Kasumi-1 (cell line): Measurements from ENCODE around the gene CELA2B.
"Not testable (repeated sequence)": the region's sequence is repeated elsewhere in the genome, so short reads cannot be mapped to it uniquely, and the experiment has no call there.

Experiments used
- DNase-seq, 2 experiments: peaks; one replicate each; lab custom pipeline; 2025; lab: John Stamatoyannopoulos, UW

CELA2B gene

GRCh38 chr1:15469361-15469760 lies 6.5 kb upstream of the CELA2B start:
- no peak for DNase-seq

GRCh38 chr1:15469821-15470448 lies 6.0 kb upstream of the CELA2B start:
- DNase-seq: not testable (repeated sequence)

GRCh38 chr1:15471067-15471466 lies 4.8 kb upstream of the CELA2B start:
- not testable (repeated sequence) for DNase-seq

- not testable (repeated sequence) for DNase-seq
Measured at GRCh38 chr1:15471723-15472122, 4.2 kb upstream of the CELA2B start.

GRCh38 chr1:15472587-15472986 lies 3.3 kb upstream of the CELA2B start:
- no peak for DNase-seq

GRCh38 chr1:15476927-15477326 lies 1.0 kb downstream of the CELA2B start:
- DNase-seq: no peak

GRCh38 chr1:15477646-15478212 lies 1.8 kb downstream of the CELA2B start:
- no peak for DNase-seq

GRCh38 chr1:15479654-15480347 lies 3.9 kb downstream of the CELA2B start:
- no peak for DNase-seq

- not testable (repeated sequence) for DNase-seq
Measured at GRCh38 chr1:15482455-15482854, 6.6 kb downstream of the CELA2B start.

- DNase-seq: not testable (repeated sequence)
Measured at GRCh38 chr1:15482983-15483543, 7.2 kb downstream of the CELA2B start.

- no peak for DNase-seq
Measured at GRCh38 chr1:15483971-15484370, 8.1 kb downstream of the CELA2B start.

- not testable (repeated sequence) for DNase-seq
Measured at GRCh38 chr1:15484443-15484842, 8.5 kb downstream of the CELA2B start.

- DNase-seq: no peak
Measured at GRCh38 chr1:15485636-15486035, 9.7 kb downstream of the CELA2B start.

- not testable (repeated sequence) for DNase-seq
Measured at GRCh38 chr1:15486844-15487610, 11.1 kb downstream of the CELA2B start.

- DNase-seq: no peak
Measured at GRCh38 chr1:15488371-15488770, 12.5 kb downstream of the CELA2B start.

- no peak for DNase-seq
Measured at GRCh38 chr1:15489052-15489736, 13.3 kb downstream of the CELA2B start.

GRCh38 chr1:15491010-15491409 lies 15.1 kb downstream of the CELA2B start:
- not testable (repeated sequence) for DNase-seq

GRCh38 chr1:15492596-15492995 lies 16.7 kb downstream of the CELA2B start:
- no peak for DNase-seq

- no peak for DNase-seq
Measured at GRCh38 chr1:15493869-15494390, 18.0 kb downstream of the CELA2B start.

- no peak for DNase-seq
Measured at GRCh38 chr1:15500184-15501178, 24.6 kb downstream of the CELA2B start.
